Frontal cortex (tissue), 4 donors: ENCODE data around the gene PPP1R9A. TPM values are rescaled to one million over a fixed set of nuclear protein-coding genes. Genes with fewer than 3 reads are reported as not detected.

ENCODE experiments used
- DNase-seq, 2 donors: peaks; one replicate each; pipeline ENCODE4 v3.0.0; 2012; ENCODE audit warnings: low spot score in 2 of 2
- FAIRE-seq: peaks from 2 replicates; lab custom pipeline; 2012; peaks lifted over from hg19 to GRCh38; lab: Jason Lieb, UNC
- total RNA-seq: library from RNA; depleted of rRNA; stranded (reverse); fragments of >200 nt; gene quantifications from one replicate; pipeline ENCODE4 v1.2.3, GENCODE V29; 2014
- donor health status: control.
- donor health status: control.
- donor health status: control.

The PPP1R9A gene
- total RNA-seq, 1 donor from 2014 or later, result 93.3 TPM

- peak; percentile 16 to 29 for DNase-seq
- FAIRE-seq, result no peak
Observed at GRCh38 chr7:94908323-94909178, 1.2 kb downstream of the PPP1R9A start.

GRCh38 chr7:94909179-94909466 is 1.7 kb downstream of the PPP1R9A start:
- no peak for DNase-seq
- no peak for FAIRE-seq

- DNase-seq, result no peak
- no peak for FAIRE-seq
Observed at GRCh38 chr7:94912085-94912484, 4.7 kb downstream of the PPP1R9A start.

- FAIRE-seq (peak; percentile 52), DNase-seq (no peak)
Observed at GRCh38 chr7:94913391-94913790, 6.0 kb downstream of the PPP1R9A start.

GRCh38 chr7:94921911-94922310 is 14.5 kb downstream of the PPP1R9A start:
- peak; percentile 44 for FAIRE-seq
- no peak for DNase-seq

- FAIRE-seq (no peak), DNase-seq (no peak)
Observed at GRCh38 chr7:94922457-94922856, 15.1 kb downstream of the PPP1R9A start.

- no peak for FAIRE-seq
Observed at GRCh38 chr7:94923412-94923811, 16.0 kb downstream of the PPP1R9A start.

GRCh38 chr7:94928168-94928707 is 20.8 kb downstream of the PPP1R9A start:
- DNase-seq (no peak), FAIRE-seq (no peak)

More at GRCh38 chr7:94923412-94923811, 16.0 kb downstream of the PPP1R9A start:
- no peak for DNase-seq

GRCh38 chr7:94933256-94933990 is 26.0 kb downstream of the PPP1R9A start:
- no peak for DNase-seq
- no peak for FAIRE-seq

GRCh38 chr7:94939395-94939794 is 32.0 kb downstream of the PPP1R9A start:
- no peak for FAIRE-seq
- DNase-seq, result no peak

- FAIRE-seq, result no peak
- no peak for DNase-seq
Observed at GRCh38 chr7:94940241-94940640, 32.8 kb downstream of the PPP1R9A start.

GRCh38 chr7:94941844-94942632 is 34.6 kb downstream of the PPP1R9A start:
- DNase-seq (no peak), FAIRE-seq (no peak)

GRCh38 chr7:94943134-94943533 is 35.7 kb downstream of the PPP1R9A start:
- no peak for DNase-seq
- no peak for FAIRE-seq

- DNase-seq, result no peak
- FAIRE-seq, result no peak
Observed at GRCh38 chr7:94949532-94949931, 42.1 kb downstream of the PPP1R9A start.

- FAIRE-seq, result no peak
- no peak for DNase-seq
Observed at GRCh38 chr7:94955807-94956206, 48.4 kb downstream of the PPP1R9A start.

- FAIRE-seq (no peak), DNase-seq (no peak)
Observed at GRCh38 chr7:94957061-94957460, 49.7 kb downstream of the PPP1R9A start.

GRCh38 chr7:94962661-94963060 is 55.3 kb downstream of the PPP1R9A start:
- FAIRE-seq (no peak), DNase-seq (no peak)

- DNase-seq, result no peak
- no peak for FAIRE-seq
Observed at GRCh38 chr7:94969434-94970084, 62.2 kb downstream of the PPP1R9A start.

GRCh38 chr7:94970085-94970576 is 62.7 kb downstream of the PPP1R9A start:
- FAIRE-seq (no peak), DNase-seq (no peak)
